Fibroblast of villous mesenchyme (primary cell): ENCODE results near the gene SCP2D1. TPM values are rescaled to one million over a fixed set of nuclear protein-coding genes. Genes with fewer than 3 reads are reported as not detected.
"Not testable (repeated sequence)": the region's sequence is repeated elsewhere in the genome, so short reads cannot be mapped to it uniquely, and the experiment has no call there.

ENCODE experiments used
- DNase-seq: peaks from one replicate; pipeline ENCODE4 v3.0.0-alpha.2; 2010; ENCODE audit warnings: low read depth
- H3K4me3 ChIP-seq: 2 replicates; pipeline ENCODE4 v1.5.1; 2011; ENCODE audit warnings: low read depth, mild to moderate bottlenecking, low read length
- CTCF ChIP-seq: IDR thresholded peaks from 2 replicates; pipeline ENCODE4 v1.5.1; 2012; ENCODE audit warnings: low read depth, mild to moderate bottlenecking, low read length; ENCODE audit not compliant: insufficient read depth
- total RNA-seq: library from RNA; depleted of rRNA; stranded (reverse); fragments of >200 nt; gene quantifications from 2 replicates; pipeline ENCODE4 v1.2.3, GENCODE V29; 2012

Gene SCP2D1
- total RNA-seq, 1 donor, result not detected

- H3K4me3 ChIP-seq, result no peak overlapping the region
- DNase-seq, result no peak
- TF ChIP-seq CTCF, result no peak
These were observed 33.0 kb upstream of the SCP2D1 start for GRCh38 chr20:18780385-18781130.

- no peak for TF ChIP-seq CTCF
- no peak for DNase-seq
- no peak overlapping the region for H3K4me3 ChIP-seq
These were observed 32.1 kb upstream of the SCP2D1 start for GRCh38 chr20:18781509-18781908.

- no peak for TF ChIP-seq CTCF
- H3K4me3 ChIP-seq, result no peak overlapping the region
These were observed 30.1 kb upstream of the SCP2D1 start for GRCh38 chr20:18783385-18783959.

GRCh38 chr20:18787046-18787445, 26.5 kb upstream of the SCP2D1 start:
- DNase-seq, result not testable (repeated sequence)

More at GRCh38 chr20:18783385-18783959, 30.1 kb upstream of the SCP2D1 start:
- DNase-seq, result no peak

GRCh38 chr20:18788021-18788420, 25.6 kb upstream of the SCP2D1 start:
- no peak for TF ChIP-seq CTCF
- H3K4me3 ChIP-seq, result no peak overlapping the region
- no peak for DNase-seq

More at GRCh38 chr20:18787046-18787445, 26.5 kb upstream of the SCP2D1 start:
- H3K4me3 ChIP-seq, result not testable (repeated sequence)

GRCh38 chr20:18790787-18791186, 22.8 kb upstream of the SCP2D1 start:
- no peak for DNase-seq
- TF ChIP-seq CTCF, result no peak
- no peak overlapping the region for H3K4me3 ChIP-seq

GRCh38 chr20:18793625-18794427, 19.8 kb upstream of the SCP2D1 start:
- DNase-seq, result peak; percentile 90
- peak overlapping the region; percentile 87 for H3K4me3 ChIP-seq
- no peak for TF ChIP-seq CTCF
